IPS DF 6.9 (cell line): ENCODE measurements around the gene PLCD3.
A peak's percentile ranks its signal among the peaks of the same experiment; 100 is the strongest.

Experiments
- DNase-seq: peaks from one replicate; pipeline ENCODE4 v3.0.0-alpha.2; 2013; ENCODE audit warnings: low read depth, low spot score
- H3K27ac ChIP-seq: one replicate; pipeline ENCODE4 v1.5.1; 2013; ENCODE audit warnings: low read length, control low read depth
- H3K27me3 ChIP-seq: 2 replicates; pipeline ENCODE4 v1.6.1; 2013; ENCODE audit warnings: mild to moderate bottlenecking, low read length; ENCODE audit not compliant: control insufficient read depth, insufficient read depth
- H3K36me3 ChIP-seq: 2 replicates; pipeline ENCODE4 v1.6.1; 2013; ENCODE audit warnings: low read length; ENCODE audit not compliant: control insufficient read depth, insufficient read depth
- H3K4me1 ChIP-seq: 2 replicates; pipeline ENCODE4 v1.6.1; 2013; ENCODE audit warnings: low read length; ENCODE audit not compliant: control insufficient read depth, insufficient read depth
- H3K4me3 ChIP-seq: 2 replicates; pipeline ENCODE4 v1.5.1; 2013; ENCODE audit warnings: mild to moderate bottlenecking, low read length
- H3K9me3 ChIP-seq: 2 replicates; pipeline ENCODE4 v1.6.1; 2013; ENCODE audit warnings: low read length, inconsistent platforms; ENCODE audit not compliant: control insufficient read depth, insufficient read depth
- WGBS: extraction: QIAGEN DNeasy Blood & Tissue Kit; methylation state at CpG from one replicate; pipeline ENCODE4 v1.1.7; 2013; ENCODE audit warnings: mixed read lengths, missing lambda C conversion rate; ENCODE audit not compliant: insufficient read length, insufficient coverage; 5-methylcytosine and 5-hydroxymethylcytosine counted together

PLCD3 gene

DNA sequence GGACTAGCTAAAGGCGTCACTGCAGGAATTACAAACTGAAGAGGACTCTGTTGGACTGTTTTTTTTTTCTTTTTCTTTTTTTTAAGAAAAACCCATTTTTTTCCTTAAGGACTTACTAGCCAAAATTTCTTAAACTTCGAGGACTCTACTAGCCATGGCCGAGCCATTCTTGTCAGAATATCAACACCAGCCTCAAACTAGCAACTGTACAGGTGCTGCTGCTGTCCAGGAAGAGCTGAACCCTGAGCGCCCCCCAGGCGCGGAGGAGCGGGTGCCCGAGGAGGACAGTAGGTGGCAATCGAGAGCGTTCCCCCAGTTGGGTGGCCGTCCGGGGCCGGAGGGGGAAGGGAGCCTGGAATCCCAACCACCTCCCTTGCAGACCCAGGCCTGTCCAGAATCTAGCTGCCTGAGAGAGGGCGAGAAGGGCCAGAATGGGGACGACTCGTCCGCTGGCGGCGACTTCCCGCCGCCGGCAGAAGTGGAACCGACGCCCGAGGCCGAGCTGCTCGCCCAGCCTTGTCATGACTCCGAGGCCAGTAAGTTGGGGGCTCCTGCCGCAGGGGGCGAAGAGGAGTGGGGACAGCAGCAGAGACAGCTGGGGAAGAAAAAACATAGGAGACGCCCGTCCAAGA lies 16.8 kb upstream of the PLCD3 start:
- Histone ChIP-seq H3K4me3 (peak overlapping the region; percentile 72; the same call in 1 of the 2 replicates), H3K27ac (no peak overlapping the region), H3K27me3 (no peaks in the 10 kb centered on the region), H3K9me3 (no peaks in the 10 kb centered on the region), H3K4me1 (peaks cover 5% of the 10 kb centered on the region), H3K36me3 (no peaks in the 10 kb centered on the region)
- no CpG with 5 or more reads among the region's 32 CpGs for WGBS
- no peak for DNase-seq

DNA sequence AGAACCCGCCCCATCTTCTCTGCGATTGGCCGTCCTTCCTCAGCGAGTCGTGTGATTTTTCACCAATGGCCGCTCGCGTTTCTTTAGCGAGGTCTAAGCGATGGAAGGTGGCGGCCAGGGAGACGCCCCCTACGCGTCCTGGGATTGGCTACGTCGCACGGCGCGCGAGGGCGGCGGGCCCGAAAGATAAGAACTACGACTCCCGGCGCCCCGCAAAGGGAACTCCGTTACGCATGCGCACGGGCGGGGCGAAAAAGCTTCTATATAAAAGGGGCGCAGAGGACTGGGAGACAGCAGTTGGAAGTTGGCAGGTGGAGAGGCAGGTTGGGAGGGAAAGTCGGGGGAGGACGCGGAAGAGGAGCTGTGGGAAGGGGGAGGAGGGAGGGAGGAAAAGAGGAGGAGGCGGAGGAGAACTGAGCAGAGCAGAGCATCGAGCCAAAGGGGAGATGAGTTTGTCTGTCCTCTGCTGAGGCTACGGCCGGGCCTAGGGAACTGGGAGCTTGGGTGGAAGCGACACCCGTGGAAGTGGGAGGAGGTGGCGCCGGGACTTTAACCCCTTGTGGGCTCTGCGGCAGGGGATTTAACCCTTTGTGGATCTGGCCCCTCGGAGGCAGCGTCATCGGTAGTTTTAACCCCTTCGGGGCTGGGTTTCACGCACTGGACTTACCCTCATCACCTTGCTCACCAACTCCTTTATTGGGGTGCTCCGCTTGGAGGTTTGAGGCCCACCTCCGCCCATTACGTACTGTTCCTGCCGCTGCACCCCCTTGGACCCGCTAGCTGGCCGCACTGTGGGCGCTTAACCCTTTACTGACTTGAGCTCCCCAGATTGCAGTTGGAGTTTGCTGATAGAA lies 16.1 kb upstream of the PLCD3 start, which contains the start of gene HEXIM1:
TSS of gene HEXIM1 (plus strand) at position 293 of the 854 bp plus-strand sequence. CDS start 716 bp downstream, outside the sequence.
- peak; percentile 96 for DNase-seq
- WGBS: no CpG with 5 or more reads among the region's 58 CpGs
- peaks cover 5% of the 10 kb centered on the region for H3K4me1 ChIP-seq

DNA sequence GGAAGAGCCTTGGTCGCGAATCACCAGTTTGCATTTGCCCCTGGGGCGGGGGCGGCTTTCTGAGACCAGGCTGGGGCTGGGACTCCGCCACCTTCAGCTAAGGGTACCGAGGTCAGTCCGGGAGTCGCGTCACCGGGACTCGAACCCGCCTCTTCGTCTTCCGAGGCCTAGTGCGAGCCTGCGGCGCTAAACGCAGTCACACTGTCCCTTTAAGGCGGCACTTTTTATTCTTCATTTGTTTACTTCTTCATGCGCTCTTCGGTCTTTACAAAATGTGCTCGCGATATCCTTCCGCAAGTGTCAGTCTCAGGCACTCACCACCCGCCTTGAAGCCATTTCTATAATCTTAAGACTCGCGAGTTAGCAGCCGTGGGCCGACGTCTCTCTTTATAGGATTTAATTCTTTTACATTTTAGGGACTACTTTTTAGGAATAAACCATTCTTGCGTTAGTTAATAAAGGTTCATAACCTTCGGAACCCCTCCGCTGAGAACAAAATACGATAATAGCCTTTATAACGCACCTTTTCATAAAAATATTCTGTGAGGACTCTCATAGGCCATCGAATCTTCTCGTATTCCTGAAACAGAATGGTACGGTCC lies 15.4 kb upstream of the PLCD3 start:
- Histone ChIP-seq H3K9me3 (no peaks in the 10 kb centered on the region), H3K27ac (no peak overlapping the region), H3K4me1 (peaks cover 5% of the 10 kb centered on the region), H3K36me3 (no peaks in the 10 kb centered on the region), H3K27me3 (no peaks in the 10 kb centered on the region), H3K4me3 (peak overlapping the region; percentile 73; the same call in 1 of the 2 replicates)
- no peak for DNase-seq
- no CpG with 5 or more reads among the region's 38 CpGs for WGBS

More for the DNA sequence above, 16.1 kb upstream of the PLCD3 start, which contains the start of gene HEXIM1:
- Histone ChIP-seq H3K27ac (no peak within 1 kb of the TSS), H3K27me3 (no peaks in the 10 kb centered on the region), H3K4me3 (peak within 1 kb of the TSS; percentile 73; the same call in 1 of the 2 replicates), H3K9me3 (no peaks in the 10 kb centered on the region), H3K36me3 (no peaks in the 10 kb centered on the region)

DNA sequence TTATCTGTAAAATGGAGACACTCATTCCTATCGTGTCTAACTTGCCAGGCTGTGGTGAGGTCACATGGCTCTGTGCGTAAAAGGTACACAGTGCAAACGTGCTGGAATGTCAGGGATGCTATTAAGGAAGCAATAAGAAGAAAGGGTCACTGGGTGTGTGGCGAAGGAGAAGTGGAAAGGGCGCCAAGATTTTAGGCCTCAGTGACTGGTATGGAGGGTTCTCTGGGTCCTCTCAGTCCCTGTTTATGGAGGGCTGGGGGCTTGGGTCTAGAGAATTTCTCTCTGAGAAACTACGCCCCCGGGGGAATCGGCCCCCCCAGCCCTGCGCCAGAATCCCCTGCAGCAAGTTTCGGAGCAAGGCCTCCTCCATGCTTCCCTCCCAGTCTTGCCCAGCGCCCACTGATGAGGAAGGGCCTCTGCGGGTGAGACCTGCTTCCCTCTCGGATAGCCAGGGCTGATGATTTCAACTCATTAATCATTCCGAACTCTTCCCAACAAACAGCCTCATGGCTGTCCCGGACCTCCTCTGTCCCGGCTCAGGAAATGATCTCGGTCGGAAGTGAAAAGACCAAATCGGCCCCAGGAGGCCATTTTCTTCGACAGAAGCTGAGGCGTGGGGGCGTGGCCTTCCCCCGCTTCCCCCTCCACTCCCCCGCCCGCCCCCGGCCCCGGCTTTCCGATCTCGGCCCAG lies 14.7 kb upstream of the PLCD3 start:
- peak overlapping the region; percentile 73; the same call in 1 of the 2 replicates for H3K4me3 ChIP-seq
- H3K27ac ChIP-seq: no peak overlapping the region
- peaks cover 5% of the 10 kb centered on the region for H3K4me1 ChIP-seq
- no CpG with 5 or more reads among the region's 29 CpGs for WGBS
- H3K9me3 ChIP-seq: no peaks in the 10 kb centered on the region
- H3K27me3 ChIP-seq: no peaks in the 10 kb centered on the region
- no peak for DNase-seq
- H3K36me3 ChIP-seq: no peaks in the 10 kb centered on the region

GRCh38 chr17:45146592-45146889 lies 14.2 kb upstream of the PLCD3 start:
- Histone ChIP-seq H3K4me1 (peaks cover 5% of the 10 kb centered on the region), H3K4me3 (no peak overlapping the region), H3K27me3 (no peaks in the 10 kb centered on the region), H3K9me3 (no peaks in the 10 kb centered on the region), H3K36me3 (no peaks in the 10 kb centered on the region), H3K27ac (no peak overlapping the region)
- 100% methylated on average over 2 of the region's 4 CpGs for WGBS
- no peak for DNase-seq

- Histone ChIP-seq H3K4me1 (peaks cover 5% of the 10 kb centered on the region), H3K4me3 (no peak overlapping the region), H3K36me3 (no peaks in the 10 kb centered on the region), H3K27ac (no peak overlapping the region), H3K9me3 (no peaks in the 10 kb centered on the region), H3K27me3 (no peaks in the 10 kb centered on the region)
- no peak for DNase-seq
- no CpG with 5 or more reads among the region's 10 CpGs for WGBS
These were observed 13.9 kb upstream of the PLCD3 start for GRCh38 chr17:45146166-45146565.

DNA sequence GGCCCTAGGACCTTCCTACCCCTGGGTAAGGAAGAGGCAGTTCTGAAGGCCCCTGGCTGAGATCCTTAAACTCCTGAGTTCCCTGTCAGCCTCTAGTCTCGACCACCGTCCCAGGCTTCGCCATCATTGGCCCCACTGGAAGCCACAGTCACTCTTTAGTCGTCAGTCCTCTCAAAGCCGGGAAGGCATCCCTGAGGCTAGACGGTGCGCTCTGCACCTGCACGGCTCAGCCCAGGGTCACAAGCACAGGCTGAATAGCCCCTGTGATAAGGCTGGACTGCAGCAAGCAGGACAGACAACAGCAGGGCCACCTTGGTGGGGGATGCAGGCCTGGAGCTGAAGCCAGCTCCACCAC lies 12.7 kb upstream of the PLCD3 start:
- Histone ChIP-seq H3K36me3 (no peaks in the 10 kb centered on the region), H3K4me3 (no peak overlapping the region), H3K4me1 (peaks cover 5% of the 10 kb centered on the region), H3K9me3 (no peaks in the 10 kb centered on the region), H3K27me3 (no peaks in the 10 kb centered on the region), H3K27ac (no peak overlapping the region)
- no CpG with 5 or more reads among the region's 8 CpGs for WGBS
- DNase-seq: no peak

GRCh38 chr17:45144199-45145034 lies 12.1 kb upstream of the PLCD3 start:
- Histone ChIP-seq H3K4me1 (peaks cover 5% of the 10 kb centered on the region), H3K4me3 (peak overlapping the region; percentile 62; the same call in 1 of the 2 replicates)

GRCh38 chr17:45143767-45144198 lies 11.5 kb upstream of the PLCD3 start:
- H3K4me1 ChIP-seq: peaks cover 5% of the 10 kb centered on the region
- peak overlapping the region; percentile 62; the same call in 1 of the 2 replicates for H3K4me3 ChIP-seq
- no peaks in the 10 kb centered on the region for H3K36me3 ChIP-seq
- WGBS: no CpG with 5 or more reads among the region's 21 CpGs
- DNase-seq: no peak
- no peaks in the 10 kb centered on the region for H3K27me3 ChIP-seq
- no peak overlapping the region for H3K27ac ChIP-seq
- H3K9me3 ChIP-seq: no peaks in the 10 kb centered on the region

More at GRCh38 chr17:45144199-45145034, 12.1 kb upstream of the PLCD3 start:
- Histone ChIP-seq H3K9me3 (no peaks in the 10 kb centered on the region), H3K27ac (no peak overlapping the region), H3K27me3 (no peaks in the 10 kb centered on the region), H3K36me3 (no peaks in the 10 kb centered on the region)
- WGBS: no CpG with 5 or more reads among the region's 71 CpGs
- no peak for DNase-seq
